ENCODE results near the gene ATAD2B.

GRCh38 chr2:23769364-23769763 lies 157.6 kb downstream of the ATAD2B start:
- TF ChIP-seq EZH2 (IDR thresholded peaks at IDR 0.05; ENCODE audit: borderline replicate concordance, low read depth, low read length, poor library complexity, severe bottlenecking) (no peak), CTCF (conservative IDR thresholded peaks at IDR 0.05; ENCODE audit: low read depth, low read length) (no peak)

All from A673 (cell line).